ENCODE measurements around the gene NAPSA. TPM values are rescaled to one million over a fixed set of nuclear protein-coding genes. Genes with fewer than 3 reads are reported as not detected.

The NAPSA gene
- total and polyA plus RNA-seq, 2 donors (not counting 3 experiments of a cell fraction or from before 2014, with no cell fraction given): 0.19 TPM; not detected in 1

GRCh38 chr19:50332244-50333038 lies 33.0 kb downstream of the NAPSA start:
- dilution Hi-C loops (cut with MboI; ENCODE audit: extremely low pct_ligation_motif_present, low sequenced_read_pairs) (no loop called here), intact Hi-C loops (cut with micrococcal nuclease) (loop anchor here (1.0 to 5.0 kb wide), 2 partner anchors 17 to 325 kb away; no protein-coding TSS in a partner anchor)
- H4K20me1 ChIP-seq (replicated peaks; ENCODE audit: control insufficient read depth, extremely low read depth, insufficient read depth, low read length): no peaks in the 10 kb centered on the region
- no peaks in the 10 kb centered on the region for H3K9me3 ChIP-seq (replicated peaks; ENCODE audit: control insufficient read depth, insufficient read depth, low read length)
- peaks cover 16 to 20% of the 10 kb centered on the region in 2 experiments for H3K27me3 ChIP-seq (ENCODE audit: control insufficient read depth in 2 of 2, insufficient read depth in 2 of 2, low read length in 2 of 2)
- POLR2A ChIA-PET: no interaction called here
- TF ChIP-seq JUN (IDR thresholded peaks at IDR 0.05; ENCODE audit: borderline replicate concordance, insufficient read depth, insufficient read length, low read depth) (no peak), MAX (IDR thresholded peaks at IDR 0.05; ENCODE audit: insufficient read depth, insufficient read length) (no peak), MYC (IDR thresholded peaks at IDR 0.05; ENCODE audit: low read depth, low read length) (no peak), POLR2AphosphoS5 (IDR thresholded peaks at IDR 0.05; ENCODE audit: insufficient read depth, low read depth, low read length) (no peak)
- H3K9me1 ChIP-seq (replicated peaks; ENCODE audit: control insufficient read depth, extremely low read depth, insufficient read depth, low read length): no peaks in the 10 kb centered on the region
- no peaks in the 10 kb centered on the region for H3K36me3 ChIP-seq (ENCODE audit: control insufficient read depth in 2 of 2, extremely low read depth in 1 of 2, insufficient read depth in 2 of 2, low read length in 2 of 2)
- H3K4me1 ChIP-seq (ENCODE audit: control insufficient read depth, extremely low read depth, insufficient read depth, low read length): peaks cover 9% of the 10 kb centered on the region
- no peaks in the 10 kb centered on the region for H3K79me2 ChIP-seq (ENCODE audit: control insufficient read depth, insufficient read depth, low read length)
- DNase-seq (ENCODE audit: low read depth, low spot score) (no peak), FAIRE-seq (no peak)
- CTCF ChIA-PET: interaction anchor here (1.5 kb wide), 1 partner anchor 25 kb away, joined by 8 read pairs; no protein-coding TSS in a partner anchor
- H3K4me2 ChIP-seq (ENCODE audit: insufficient read depth, low read length): no peak overlapping the region
- H3K27ac ChIP-seq (ENCODE audit: insufficient read depth, low read depth, low read length): no peak overlapping the region
- H3K4me3 ChIP-seq (replicated peaks in 1 of 3; ENCODE audit: insufficient read depth in 1 of 3, low read depth in 1 of 3, low read length in 3 of 3): no peak overlapping the region
- no peak overlapping the region for H2AFZ ChIP-seq (ENCODE audit: low read depth, low read length)
- no peak overlapping the region for H3K9ac ChIP-seq (replicated peaks; ENCODE audit: extremely low read depth, insufficient read depth, low read length)
- BruUV-seq (replicated peaks): no TSS peak

GRCh38 chr19:50331994-50332243 lies 33.5 kb downstream of the NAPSA start:
- intact Hi-C loops (cut with micrococcal nuclease) (loop anchor here (5.0 kb wide), 1 partner anchor 325 kb away; no protein-coding TSS in a partner anchor), dilution Hi-C loops (cut with MboI; ENCODE audit: extremely low pct_ligation_motif_present, low sequenced_read_pairs) (no loop called here)
- Histone ChIP-seq H3K4me2 (ENCODE audit: insufficient read depth, low read length) (no peak overlapping the region), H3K27me3 (ENCODE audit: control insufficient read depth in 2 of 2, insufficient read depth in 2 of 2, low read length in 2 of 2) (peaks cover 21 to 25% of the 10 kb centered on the region in 2 experiments), H3K4me1 (ENCODE audit: control insufficient read depth, extremely low read depth, insufficient read depth, low read length) (peaks cover 9% of the 10 kb centered on the region), H3K9ac (replicated peaks; ENCODE audit: extremely low read depth, insufficient read depth, low read length) (no peak overlapping the region), H3K27ac (ENCODE audit: insufficient read depth, low read depth, low read length) (no peak overlapping the region), H2AFZ (ENCODE audit: low read depth, low read length) (no peak overlapping the region), H3K36me3 (ENCODE audit: control insufficient read depth in 2 of 2, extremely low read depth in 1 of 2, insufficient read depth in 2 of 2, low read length in 2 of 2) (no peaks in the 10 kb centered on the region), H3K79me2 (ENCODE audit: control insufficient read depth, insufficient read depth, low read length) (no peaks in the 10 kb centered on the region), H3K9me1 (replicated peaks; ENCODE audit: control insufficient read depth, extremely low read depth, insufficient read depth, low read length) (no peaks in the 10 kb centered on the region), H3K4me3 (replicated peaks in 1 of 3; ENCODE audit: insufficient read depth in 1 of 3, low read depth in 1 of 3, low read length in 3 of 3) (no peak overlapping the region), H4K20me1 (replicated peaks; ENCODE audit: control insufficient read depth, extremely low read depth, insufficient read depth, low read length) (no peaks in the 10 kb centered on the region), H3K9me3 (replicated peaks; ENCODE audit: control insufficient read depth, insufficient read depth, low read length) (no peaks in the 10 kb centered on the region)
- no TSS peak for BruUV-seq (replicated peaks)
- ChIA-PET POLR2A (no interaction called here), CTCF (no interaction called here)
- no peak for TF ChIP-seq CTCF (IDR thresholded peaks at IDR 0.05; ENCODE audit: extremely low read depth in 1 of 2, insufficient read depth in 1 of 2, low read depth in 1 of 2, low read length in 2 of 2)
- no peak for TF ChIP-seq GATA2 (IDR thresholded peaks at IDR 0.05; ENCODE audit: insufficient read depth, insufficient read length, low read depth, low read length)
- no peak for TF ChIP-seq MYC (IDR thresholded peaks at IDR 0.05; ENCODE audit: low read depth, low read length)
- TF ChIP-seq POLR2A (IDR thresholded peaks at IDR 0.05; ENCODE audit: low read depth, low read length): no peak
- DNase-seq (ENCODE audit: low read depth, low spot score) (no peak), FAIRE-seq (no peak)

Measured in endothelial cell of umbilical vein (primary cell).